GM10266 (cell line): ENCODE data around the gene FDXR.

Experiments used
- DNase-seq: peaks from one replicate; pipeline ENCODE4 v3.0.0; 2012; ENCODE audit errors: extremely low spot score
- TF ChIP-seq, protein P1 (sequence below): IDR thresholded peaks from 2 replicates; pipeline ENCODE4 v1.5.1; 2012; ENCODE audit warnings: mild to moderate bottlenecking, low read depth; ENCODE audit not compliant: control insufficient read depth, insufficient read depth; ENCODE audit errors: missing control alignments

The FDXR gene

DNA sequence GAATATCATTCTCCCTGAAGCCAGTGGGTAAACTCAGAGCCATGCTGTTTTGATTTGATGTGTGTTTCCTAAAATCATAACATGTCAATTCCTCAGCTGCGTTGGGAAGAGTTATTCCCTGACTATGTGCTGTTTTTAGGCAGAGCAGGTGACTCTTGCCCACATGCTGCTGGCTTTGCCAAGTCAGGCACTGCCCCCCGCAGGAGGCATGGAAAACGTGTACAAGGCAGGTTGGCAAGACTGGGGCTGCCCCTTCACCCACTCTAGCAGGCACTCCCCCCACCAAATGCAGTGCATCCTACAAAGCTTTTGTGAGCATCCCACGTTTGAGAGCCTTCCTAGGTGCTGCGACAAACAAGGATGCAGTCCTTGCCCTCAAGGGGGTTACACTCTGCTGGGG lies 58.3 kb downstream of the FDXR start:
- TF ChIP-seq, protein P1, sequence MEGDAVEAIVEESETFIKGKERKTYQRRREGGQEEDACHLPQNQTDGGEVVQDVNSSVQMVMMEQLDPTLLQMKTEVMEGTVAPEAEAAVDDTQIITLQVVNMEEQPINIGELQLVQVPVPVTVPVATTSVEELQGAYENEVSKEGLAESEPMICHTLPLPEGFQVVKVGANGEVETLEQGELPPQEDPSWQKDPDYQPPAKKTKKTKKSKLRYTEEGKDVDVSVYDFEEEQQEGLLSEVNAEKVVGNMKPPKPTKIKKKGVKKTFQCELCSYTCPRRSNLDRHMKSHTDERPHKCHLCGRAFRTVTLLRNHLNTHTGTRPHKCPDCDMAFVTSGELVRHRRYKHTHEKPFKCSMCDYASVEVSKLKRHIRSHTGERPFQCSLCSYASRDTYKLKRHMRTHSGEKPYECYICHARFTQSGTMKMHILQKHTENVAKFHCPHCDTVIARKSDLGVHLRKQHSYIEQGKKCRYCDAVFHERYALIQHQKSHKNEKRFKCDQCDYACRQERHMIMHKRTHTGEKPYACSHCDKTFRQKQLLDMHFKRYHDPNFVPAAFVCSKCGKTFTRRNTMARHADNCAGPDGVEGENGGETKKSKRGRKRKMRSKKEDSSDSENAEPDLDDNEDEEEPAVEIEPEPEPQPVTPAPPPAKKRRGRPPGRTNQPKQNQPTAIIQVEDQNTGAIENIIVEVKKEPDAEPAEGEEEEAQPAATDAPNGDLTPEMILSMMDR = no peak
- DNase-seq = no peak
